Activated CD8-positive, alpha-beta memory T cell treated with anti-CD3 and anti-CD28 coated beads, Interleukin-2, amount 50 U/mL, for 4 hours (primary cell): ENCODE data around the gene SLX1A.
"Not testable (repeated sequence)": the region's sequence is repeated elsewhere in the genome, so short reads cannot be mapped to it uniquely, and the experiment has no call there.

Experiments used
- DNase-seq: peaks from one replicate; pipeline ENCODE4 v3.0.0-alpha.2; 2020

The SLX1A gene

DNA sequence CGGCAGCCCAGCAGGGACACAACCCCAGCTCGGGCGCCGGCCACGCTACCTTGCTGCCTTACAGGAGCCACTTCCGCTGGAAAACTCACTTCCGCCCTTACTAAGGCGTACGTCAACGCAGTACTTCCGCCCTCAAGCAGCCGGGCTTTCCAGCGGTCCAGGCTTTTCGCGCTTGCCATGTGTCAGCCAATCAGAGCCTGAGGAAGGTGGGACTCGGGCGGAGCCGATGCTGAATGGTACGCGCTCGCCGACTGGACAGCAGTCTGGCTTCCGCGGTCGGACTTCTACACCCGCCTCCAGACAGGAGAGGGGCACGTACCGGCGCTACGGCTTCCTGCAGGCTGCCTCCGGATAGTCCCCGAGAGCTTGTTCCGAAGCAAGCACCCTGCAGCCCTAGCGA, at the start of gene SLX1A, which contains the start of gene BOLA2B:
Gene SLX1A, plus strand, starts transcription at position 261 of the 400 bp plus-strand sequence. CDS start 210 bp downstream, outside the sequence.
Gene BOLA2B, minus strand, starts transcription at position 52 of the 400 bp plus-strand sequence. CDS start 71 bp downstream, outside the sequence.
- DNase-seq = not testable (repeated sequence)

DNA sequence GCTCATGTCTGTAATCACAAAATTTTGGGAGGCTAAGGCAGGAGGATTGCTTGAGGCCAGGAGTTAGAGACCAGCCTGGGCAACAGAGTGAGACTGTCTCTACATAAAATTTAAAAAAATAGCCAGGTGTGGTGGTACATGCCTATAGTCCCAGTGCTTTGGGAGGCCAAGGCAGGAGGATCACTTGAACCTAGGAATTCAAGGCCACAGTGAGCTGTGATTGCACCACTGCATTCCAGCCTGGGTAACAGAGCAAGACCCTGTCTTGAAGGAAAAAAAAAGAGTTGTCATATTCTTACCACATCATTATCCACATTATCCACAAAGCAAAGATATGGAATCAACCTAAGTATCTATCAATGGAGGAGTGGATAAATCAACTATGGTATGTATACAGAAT, 49.7 kb upstream of the SLX1A start:
- no peak for DNase-seq

DNA sequence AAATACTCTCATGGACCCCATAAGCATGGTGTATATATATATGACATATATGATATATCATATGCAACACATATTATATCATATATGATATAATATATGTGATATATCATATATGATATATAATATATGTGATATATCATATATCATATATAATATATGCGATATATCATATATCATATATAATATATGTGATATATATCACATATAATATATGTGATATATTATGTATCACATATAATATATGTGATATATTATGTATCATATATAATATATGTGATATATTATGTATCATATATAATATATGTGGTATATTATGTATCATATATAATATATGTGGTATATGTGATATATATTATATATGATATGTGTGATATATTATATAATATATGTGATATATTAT, 48.8 kb upstream of the SLX1A start:
- no peak for DNase-seq

DNA sequence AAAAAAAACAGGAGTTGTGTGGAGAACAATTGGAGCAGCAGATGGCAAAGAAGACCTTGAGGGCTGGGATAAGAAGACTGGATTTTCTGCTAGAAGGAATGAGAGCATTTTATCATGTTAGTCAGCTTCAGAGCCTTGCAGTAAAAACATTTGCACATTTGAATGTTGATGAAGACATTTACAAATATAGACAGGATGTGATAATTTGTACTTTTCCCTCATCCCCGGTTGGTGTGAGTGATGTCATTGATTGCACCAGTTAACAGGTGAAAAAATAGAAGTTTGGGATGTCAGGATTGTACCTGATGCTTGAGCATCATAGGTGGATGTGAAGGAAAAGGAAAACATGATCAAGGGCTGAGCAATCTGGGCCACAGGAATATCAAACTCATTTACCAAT, 48.0 kb upstream of the SLX1A start:
- no peak for DNase-seq

DNA sequence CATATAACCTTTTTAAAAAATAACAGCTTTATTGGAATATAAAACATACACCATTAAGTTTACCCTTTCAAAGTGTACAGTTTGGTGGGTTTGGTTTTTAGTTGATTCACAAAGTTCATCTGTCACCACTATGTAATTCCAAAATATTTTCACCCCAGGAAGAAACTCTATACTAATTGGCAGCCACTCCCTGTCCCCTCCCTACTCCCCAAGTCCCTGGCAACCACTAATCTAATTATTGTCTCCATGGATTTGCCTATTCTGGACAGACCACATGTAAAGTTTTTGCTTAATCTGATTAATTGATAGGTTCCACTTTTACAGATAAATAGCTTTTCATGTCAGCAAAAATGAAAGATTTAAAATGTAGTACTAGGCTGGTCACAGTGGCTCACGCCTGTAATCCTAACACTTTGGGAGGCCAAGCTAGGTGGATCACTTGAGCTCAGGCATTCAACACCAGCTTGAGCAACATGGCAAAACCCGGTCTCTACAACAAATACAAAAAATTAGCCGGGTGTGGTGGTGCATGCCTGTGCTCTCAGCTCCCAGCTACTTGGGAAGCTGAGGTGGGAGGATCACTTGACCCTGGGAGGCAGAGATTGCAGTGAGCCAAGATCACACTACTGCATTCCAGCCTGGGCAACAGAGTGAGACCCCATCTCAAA, 45.7 kb upstream of the SLX1A start:
- DNase-seq = no peak

DNA sequence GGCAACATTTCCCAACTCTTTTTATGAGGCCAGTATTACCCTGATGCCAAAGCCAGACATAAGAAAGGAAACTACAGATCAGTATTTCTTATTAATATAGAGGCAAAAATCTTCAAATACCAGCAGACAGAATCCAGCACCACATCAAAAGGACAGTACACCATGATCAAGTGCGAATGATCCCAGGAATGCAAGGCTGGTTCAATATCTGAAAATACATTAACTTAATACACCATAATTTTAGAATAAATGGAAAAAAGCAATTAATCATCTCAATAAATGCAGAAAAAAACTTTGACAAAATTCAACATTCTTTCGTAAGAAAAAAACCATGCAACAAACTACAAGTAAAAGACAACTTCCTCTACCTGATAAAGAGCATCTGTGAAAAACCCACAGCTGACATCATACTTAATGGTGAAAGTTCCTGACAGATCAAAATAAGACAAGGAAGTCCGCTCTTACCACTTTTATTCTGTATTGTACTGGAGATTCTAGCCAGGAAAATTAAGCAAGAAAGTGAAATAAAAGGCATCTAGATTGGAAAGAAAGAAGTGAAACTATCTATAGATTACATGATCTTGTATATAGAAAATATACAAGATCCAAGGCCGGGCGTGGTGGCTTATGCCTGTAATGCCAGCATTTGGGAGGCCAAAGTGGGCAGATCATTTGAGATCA, 44.3 kb upstream of the SLX1A start:
- no peak for DNase-seq

DNA sequence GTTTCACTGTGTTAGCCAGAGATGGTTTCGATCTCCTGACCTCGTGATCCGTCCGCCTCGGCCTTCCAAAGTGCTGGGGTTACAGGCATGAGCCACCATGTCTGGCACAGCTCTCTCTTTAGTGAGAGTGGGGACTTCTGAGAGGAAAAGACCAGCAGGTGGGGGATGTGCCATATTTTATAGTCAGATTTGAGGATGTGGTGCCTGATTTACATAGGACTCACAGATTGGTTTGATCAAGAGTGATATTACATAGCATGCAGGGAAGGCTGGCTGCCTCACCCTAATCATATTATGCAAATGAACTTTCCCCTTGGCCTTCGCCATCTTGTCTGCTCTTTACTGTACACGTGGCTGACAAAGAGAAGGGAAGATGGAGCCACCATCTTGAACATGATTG, 42.6 kb upstream of the SLX1A start:
- no peak for DNase-seq

DNA sequence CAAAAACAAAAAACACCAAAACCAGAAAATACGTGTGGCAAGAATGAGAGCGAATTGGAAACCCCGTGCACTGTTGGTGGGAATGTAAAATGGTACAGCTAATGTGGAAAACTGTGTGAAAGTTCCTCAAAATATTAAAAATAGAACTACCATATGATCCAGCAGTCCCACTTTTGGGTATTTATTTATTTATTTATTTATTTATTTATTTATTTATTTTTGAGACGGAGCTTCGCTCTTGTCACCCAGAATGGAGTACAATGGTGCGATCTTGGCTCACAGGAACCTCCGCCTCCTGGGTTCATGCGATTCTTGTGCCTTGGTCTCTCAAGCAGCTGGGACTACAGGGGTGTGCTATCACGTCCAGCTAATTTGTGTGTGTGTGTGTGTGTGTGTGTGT, 41.2 kb upstream of the SLX1A start:
- DNase-seq = no peak

DNA sequence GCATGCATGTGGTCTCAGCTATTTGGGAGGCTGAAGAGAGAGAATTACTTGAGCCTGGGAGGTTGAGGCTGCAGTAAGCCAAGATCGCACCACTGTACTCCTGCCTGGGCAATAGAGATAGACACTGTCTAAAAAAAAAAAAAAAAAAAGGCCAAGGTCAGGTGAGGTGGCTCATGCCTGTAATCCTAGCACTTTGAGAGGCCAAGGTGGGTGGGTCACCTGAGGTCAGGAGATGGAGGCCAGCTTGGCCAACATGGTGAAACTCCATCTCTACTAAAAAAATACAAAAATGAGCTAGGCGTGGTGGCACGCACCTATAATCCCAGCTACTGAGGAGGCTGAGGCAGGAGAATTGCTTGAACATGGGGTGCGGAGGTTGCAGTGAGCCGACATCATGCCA, 38.5 kb upstream of the SLX1A start:
- no peak for DNase-seq

DNA sequence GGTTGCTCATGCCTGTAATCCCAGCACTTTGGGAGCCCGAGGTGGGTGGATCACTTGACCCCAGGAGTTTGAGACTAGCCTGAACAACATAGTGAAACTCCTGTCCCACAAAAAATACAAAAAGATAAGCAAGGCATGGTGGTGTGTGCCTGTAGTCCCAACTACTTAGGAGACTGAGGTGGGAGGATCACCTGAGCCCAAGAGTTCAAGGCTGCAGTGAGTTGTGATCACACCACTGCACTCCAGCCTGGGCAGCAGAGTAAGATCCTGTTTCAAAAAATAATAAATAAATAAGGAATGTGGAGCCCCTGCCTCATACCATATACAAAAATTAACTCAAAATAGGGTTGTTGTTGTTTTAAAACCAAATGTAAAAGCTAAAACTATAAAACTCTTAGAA, 36.5 kb upstream of the SLX1A start:
- no peak for DNase-seq

DNA sequence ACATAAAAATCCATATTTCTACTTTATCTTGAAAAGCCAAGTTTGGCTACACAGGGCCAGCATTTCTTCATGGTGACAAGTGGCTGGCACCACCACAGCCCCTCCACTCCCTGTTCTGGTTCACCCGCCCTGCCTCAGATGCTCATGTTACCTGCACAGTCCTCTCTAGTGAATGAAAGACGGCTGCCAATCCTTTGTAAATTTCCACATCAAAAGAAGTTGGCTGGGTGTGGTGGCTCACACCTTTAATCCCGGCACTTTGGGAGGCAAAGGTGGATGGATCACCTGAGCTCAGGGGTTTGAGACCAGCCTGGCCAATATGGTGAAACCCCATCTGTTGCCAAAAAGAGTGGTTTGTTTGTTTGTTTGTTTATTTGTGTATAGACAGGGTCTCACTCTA, 30.1 kb upstream of the SLX1A start:
- DNase-seq = no peak

DNA sequence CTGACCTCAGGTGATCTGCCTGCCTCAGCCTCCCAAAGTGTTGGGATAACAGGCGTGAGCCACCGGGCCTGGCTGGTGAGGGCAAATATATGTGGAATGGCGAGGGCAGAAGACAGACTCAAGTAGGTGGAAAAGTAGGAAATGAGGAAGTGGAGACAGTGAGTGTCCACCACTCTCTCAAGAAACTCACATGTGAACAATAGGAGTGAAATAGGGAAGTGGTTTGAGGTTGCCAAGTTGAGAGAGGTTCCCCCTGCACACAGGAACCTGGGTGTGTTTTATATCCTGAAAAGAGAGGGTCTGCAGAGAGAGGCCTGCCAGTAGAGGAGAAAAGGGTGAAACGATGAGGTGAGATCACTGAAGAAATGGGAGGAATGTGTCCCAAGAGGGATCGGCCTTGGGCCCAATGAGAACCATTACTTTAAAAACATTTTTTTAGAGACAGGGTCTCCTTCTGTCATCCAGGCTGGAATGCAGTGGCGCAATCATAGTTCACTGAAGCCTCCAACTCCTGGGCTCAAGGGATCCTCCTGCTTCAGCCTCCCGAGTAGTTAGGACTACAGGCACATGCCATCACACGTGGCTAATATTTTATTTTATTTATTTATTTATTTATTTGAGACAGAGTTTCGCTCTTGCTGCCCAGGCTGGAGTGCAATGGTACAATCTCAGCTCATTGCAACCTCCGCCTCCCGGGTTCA, 27.3 kb upstream of the SLX1A start:
- DNase-seq = no peak

DNA sequence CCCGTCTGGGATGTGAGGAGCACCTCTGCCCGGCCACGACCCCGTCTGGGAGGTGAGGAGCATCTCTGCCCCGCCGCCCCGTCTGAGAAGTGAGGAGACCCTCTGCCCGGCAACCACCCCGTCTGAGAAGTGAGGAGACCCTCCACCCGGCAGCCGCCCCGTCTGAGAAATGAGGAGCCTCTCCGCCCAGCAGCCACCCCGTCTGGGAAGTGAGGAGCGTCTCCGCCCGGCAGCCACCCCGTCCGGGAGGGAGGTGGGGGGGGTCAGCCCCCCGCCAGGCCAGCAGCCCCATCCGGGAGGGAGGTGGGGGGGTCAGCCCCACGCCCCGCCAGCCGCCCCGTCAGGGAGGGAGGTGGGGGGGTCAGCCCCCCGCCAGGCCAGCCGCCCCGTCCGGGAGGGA, 24.9 kb upstream of the SLX1A start:
- DNase-seq = not testable (repeated sequence)

DNA sequence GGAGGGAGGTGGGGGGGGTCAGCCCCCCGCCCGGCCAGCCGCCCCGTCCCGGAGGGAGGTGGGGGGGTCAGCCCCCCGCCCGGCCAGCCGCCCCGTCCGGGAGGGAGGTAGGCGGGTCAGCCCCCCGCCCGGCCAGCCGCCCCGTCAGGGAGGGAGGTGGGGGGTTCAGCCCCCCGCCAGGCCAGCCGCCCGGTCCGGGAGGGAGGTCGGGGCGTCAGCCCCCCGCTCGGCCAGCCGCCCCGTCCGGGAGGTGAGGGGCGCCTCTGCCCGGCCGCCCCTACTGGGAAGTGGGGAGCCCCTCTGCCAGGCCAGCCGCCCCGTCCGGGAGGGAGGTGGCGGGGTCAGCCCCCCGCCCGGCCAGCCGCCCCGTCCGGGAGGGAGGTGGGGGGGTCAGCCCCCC, 24.3 kb upstream of the SLX1A start:
- not testable (repeated sequence) for DNase-seq

DNA sequence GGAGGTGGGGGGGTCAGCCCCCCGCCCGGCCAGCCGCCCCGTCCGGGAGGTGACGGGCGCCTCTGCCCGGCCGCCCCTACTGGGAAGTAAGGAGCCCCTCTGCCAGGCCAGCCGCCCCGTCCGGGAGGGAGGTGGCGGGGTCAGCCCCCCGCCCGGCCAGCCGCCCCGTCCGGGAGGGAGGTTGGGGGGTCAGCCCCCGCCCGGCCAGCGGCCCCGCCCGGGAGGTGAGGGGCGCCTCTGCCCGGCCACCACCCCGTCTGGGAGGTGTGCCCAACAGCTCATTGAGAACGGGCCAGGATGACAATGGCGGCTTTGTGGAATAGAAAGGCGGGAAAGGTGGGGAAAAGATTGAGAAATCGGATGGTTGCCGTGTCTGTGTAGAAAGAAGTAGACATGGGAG, 23.5 kb upstream of the SLX1A start:
- not testable (repeated sequence) for DNase-seq

DNA sequence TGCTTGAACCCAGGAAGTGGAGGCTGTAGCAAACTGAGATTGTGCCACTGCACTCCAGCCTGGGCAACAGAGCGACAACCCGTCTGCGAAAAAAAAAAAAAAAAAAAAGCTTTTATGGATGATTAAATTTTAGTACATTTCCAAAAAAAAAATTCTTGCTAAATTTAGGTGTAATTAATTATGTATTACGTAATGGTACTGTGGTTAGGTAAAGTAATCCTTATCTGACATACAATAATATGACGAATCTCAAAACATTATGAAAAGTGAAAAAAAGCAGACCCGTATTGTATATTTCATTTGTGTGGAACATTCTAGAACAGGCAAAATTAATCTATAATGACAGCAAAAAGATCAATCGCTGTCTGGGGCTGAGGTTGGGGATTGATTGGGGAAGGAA, 20.6 kb upstream of the SLX1A start:
- DNase-seq = no peak

DNA sequence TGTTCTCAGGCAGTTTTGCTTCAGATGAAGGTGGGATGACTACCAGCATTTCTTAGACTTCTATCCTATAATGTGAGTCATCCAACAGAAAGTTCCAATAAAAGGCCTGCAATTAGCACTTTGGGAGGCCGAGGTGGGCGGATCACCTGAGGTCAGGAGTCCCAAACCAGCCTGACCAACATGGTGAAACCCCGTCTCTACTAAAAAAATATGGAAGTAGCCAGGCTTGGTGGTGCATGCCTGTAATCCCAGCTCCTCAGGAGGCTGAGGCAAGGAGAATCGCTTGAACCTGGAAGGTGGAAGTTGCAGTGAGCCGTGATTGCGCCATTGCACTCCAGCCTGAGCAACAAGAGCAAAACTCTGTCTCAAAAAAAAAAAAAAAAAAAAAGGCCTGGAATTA, 16.8 kb upstream of the SLX1A start:
- DNase-seq = not testable (repeated sequence)

DNA sequence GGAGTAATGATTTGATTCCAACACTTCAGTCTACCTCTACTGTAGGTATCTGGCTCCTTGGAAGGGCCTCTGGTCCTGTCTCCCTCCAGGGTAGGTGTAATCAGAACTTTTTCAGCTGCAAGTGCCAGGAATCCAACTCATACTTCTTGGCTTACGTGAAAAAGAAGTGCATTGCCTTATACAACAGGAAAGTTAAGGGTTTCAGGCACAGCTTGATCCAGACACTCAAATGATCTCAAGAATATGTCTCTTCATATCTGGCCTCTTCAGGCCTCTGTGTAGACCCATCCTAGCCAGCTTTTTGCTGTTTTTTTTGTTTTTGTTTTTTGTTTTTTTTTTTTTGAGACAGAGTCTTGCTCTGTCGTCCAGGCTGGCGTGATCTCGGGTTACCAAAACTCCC, 14.5 kb upstream of the SLX1A start:
- DNase-seq = no peak

DNA sequence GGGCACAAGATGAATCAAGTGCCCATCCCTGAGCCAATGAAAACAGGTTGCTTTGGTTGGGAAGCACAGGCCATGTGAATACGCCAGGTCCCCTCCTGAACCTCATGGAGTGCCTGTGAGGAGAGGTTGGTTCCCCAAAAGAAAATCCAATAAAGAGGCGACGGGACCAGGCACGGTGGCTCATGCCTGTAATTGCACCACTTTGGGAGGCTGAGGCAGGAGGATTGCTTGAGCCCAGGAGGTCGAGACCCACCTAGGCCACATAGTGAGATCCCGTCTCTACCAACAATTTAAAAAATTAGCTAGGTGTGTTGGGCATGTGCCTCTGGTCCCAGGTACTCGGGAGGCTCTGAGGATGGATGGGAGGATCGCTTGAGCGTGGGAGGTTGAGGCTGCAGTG, 13.7 kb upstream of the SLX1A start:
- DNase-seq = no peak

DNA sequence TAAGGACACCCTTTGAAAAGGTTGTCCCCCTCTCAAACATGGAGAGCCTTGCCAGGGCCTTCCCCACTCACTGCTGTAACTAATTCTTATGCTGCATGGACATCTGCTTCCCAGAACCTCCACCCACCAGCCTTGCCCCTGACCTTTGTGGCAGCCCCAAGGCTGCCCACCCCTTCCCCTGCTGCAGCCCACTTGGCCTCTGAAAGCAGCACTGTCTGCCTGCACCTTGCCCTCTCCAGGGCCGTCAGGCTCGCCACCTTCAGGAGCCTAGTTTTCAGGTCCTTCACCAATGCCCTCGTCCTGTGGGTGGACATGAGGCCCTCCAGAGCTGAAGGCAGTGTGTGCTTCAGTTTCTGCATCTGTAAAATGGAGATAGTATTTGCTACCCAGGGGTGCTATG, 12.9 kb upstream of the SLX1A start:
- DNase-seq = no peak

DNA sequence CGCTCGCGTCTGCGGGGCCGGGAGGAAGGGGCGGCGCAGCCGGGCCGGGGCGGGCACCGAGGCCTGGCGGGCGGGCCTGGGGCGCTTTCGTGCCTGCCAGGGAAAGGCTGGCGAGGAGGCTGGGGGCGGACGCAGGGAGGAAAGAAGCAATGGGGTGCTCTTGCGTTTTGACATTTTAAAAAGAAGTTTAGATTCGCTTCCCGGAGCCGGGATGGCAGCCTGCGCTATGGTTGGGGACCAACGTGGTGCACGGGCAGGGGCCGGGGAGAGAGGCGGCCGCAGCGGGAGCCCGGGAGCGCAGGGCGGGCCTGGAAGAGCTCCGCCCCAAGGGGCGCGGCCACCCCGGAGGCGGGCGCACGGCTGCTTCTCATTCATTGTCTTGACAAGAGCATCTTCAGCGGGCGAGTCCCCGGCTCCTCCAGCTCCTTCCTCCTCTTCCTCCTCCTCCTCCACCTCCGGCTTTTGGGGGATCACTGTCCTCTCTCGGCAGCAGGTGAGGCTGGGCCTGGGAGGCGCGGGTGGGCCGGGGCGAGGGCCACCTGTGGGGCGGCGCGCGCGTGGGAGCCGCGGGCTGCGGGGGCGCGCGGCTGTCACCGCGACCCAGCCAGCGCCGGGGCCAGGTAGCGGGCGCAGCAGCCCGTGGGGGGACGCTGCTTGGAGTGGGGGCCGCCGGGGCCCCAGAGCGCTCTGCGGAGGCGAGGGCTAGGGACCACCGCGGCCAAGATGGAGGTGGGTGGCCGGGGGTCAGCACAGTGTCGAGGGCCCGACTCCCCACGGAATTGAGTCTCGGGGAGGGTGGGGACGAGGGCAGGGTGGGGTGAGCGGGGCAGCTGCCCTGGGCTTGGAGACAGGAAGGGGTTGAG, 10.2 kb upstream of the SLX1A start, which contains the start of gene CORO1A:
Gene CORO1A, plus strand, starts transcription at position 370 of the 863 bp plus-strand sequence. CDS start 1,608 bp downstream, outside the sequence.
- DNase-seq = peak; percentile 84

DNA sequence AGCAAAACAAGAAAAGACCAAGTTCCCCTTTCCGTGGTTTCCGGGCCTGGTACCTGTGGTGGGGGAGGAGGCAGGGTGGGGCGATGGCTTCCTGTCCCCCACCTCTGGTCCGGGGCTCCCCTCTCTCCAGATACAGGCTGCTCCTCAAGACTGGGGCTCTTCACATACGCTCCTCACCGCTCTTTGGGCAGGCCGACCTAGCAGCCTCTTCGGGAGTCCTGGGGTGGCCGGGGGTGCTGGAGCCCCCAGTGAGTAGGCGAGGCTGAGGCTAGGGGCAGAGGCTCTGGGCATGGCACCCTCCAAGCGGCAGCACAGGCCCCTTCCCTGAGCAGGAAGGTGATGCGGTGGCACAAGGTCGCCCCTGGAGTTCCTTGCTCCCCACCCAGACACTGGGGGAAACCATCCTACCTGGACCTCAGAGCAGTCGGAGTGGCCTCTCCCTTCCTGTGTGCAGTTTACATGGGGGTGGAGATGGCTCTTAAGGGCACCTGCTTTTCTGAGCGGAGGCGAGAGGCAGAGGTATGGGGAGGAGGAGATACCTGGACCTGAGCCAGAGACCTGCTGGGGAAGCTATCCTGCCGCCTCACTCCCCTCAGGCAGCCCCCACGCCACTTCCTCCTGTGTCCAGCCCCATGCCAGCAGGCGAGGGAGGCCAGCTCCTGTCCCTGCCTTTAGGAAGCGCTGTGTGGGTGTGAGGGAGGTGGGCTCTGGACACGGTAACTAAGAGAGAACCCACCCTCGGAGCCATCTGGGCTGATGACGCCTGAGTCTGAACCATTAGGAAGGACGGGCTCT, 9.4 kb upstream of the SLX1A start:
- peak; percentile 67 for DNase-seq
